ENCODE data around the gene TRERF1.

GRCh38 chr6:42260396-42260888 lies 191.3 kb downstream of the TRERF1 start:
- TF ChIP-seq, protein P1, sequence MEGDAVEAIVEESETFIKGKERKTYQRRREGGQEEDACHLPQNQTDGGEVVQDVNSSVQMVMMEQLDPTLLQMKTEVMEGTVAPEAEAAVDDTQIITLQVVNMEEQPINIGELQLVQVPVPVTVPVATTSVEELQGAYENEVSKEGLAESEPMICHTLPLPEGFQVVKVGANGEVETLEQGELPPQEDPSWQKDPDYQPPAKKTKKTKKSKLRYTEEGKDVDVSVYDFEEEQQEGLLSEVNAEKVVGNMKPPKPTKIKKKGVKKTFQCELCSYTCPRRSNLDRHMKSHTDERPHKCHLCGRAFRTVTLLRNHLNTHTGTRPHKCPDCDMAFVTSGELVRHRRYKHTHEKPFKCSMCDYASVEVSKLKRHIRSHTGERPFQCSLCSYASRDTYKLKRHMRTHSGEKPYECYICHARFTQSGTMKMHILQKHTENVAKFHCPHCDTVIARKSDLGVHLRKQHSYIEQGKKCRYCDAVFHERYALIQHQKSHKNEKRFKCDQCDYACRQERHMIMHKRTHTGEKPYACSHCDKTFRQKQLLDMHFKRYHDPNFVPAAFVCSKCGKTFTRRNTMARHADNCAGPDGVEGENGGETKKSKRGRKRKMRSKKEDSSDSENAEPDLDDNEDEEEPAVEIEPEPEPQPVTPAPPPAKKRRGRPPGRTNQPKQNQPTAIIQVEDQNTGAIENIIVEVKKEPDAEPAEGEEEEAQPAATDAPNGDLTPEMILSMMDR (IDR thresholded peaks at IDR 0.05; ENCODE audit: low read length) = no peak
- TF ChIP-seq EZH2 (IDR thresholded peaks at IDR 0.05; ENCODE audit: borderline replicate concordance, low read length) = no peak

Measured in OCI-LY1 (cell line).